HG02973 (cell line): Measurements from ENCODE around the gene CDH13.

Experiments used
- ATAC-seq: cut with Tn5 transposase; IDR thresholded peaks from one replicate; pipeline ENCODE4 v1.9.1; 2021; ENCODE audit warnings: moderate library complexity; ENCODE audit not compliant: unreplicated experiment

The CDH13 gene

GRCh38 chr16:83581082-83581481 is 954.3 kb downstream of the CDH13 start:
- ATAC-seq, result peak; percentile 90

- ATAC-seq, result no peak
These were observed 955.4 kb downstream of the CDH13 start for GRCh38 chr16:83581994-83582747.

GRCh38 chr16:83586036-83586435 is 959.3 kb downstream of the CDH13 start:
- no peak for ATAC-seq

GRCh38 chr16:83586461-83587200 is 959.9 kb downstream of the CDH13 start:
- ATAC-seq, result no peak

- no peak for ATAC-seq
These were observed 960.4 kb downstream of the CDH13 start for GRCh38 chr16:83587201-83587600.

- no peak for ATAC-seq
These were observed 961.3 kb downstream of the CDH13 start for GRCh38 chr16:83588070-83588469.

GRCh38 chr16:83589576-83589975 is 962.8 kb downstream of the CDH13 start:
- no peak for ATAC-seq

- no peak for ATAC-seq
These were observed 966.0 kb downstream of the CDH13 start for GRCh38 chr16:83592778-83593177.

GRCh38 chr16:83599789-83600462 is 973.2 kb downstream of the CDH13 start:
- no peak for ATAC-seq

GRCh38 chr16:83602761-83603722 is 976.3 kb downstream of the CDH13 start:
- ATAC-seq, result no peak

GRCh38 chr16:83603723-83604570 is 977.2 kb downstream of the CDH13 start:
- ATAC-seq, result no peak

- ATAC-seq, result no peak
These were observed 979.8 kb downstream of the CDH13 start for GRCh38 chr16:83606486-83607030.

GRCh38 chr16:83609178-83609577 is 982.4 kb downstream of the CDH13 start:
- no peak for ATAC-seq

- no peak for ATAC-seq
These were observed 988.6 kb downstream of the CDH13 start for GRCh38 chr16:83615141-83615952.

GRCh38 chr16:83615953-83616350 is 989.2 kb downstream of the CDH13 start:
- ATAC-seq, result no peak

GRCh38 chr16:83619381-83620150 is 992.8 kb downstream of the CDH13 start:
- ATAC-seq, result no peak

- ATAC-seq, result no peak
These were observed 995.2 kb downstream of the CDH13 start for GRCh38 chr16:83622010-83622409.
